ENCODE results near the gene ANKRD27.
"Not testable (repeated sequence)": the region's sequence is repeated elsewhere in the genome, so short reads cannot be mapped to it uniquely, and the experiment has no call there.

Gene ANKRD27

GRCh38 chr19:32674931-32675719 lies at the start of gene ANKRD27:
TSS of gene ANKRD27 (minus strand) at chr19:32675180. CDS start at chr19:32659015, 16,165 bp downstream.
- peak; percentile 97 for DNase-seq

GRCh38 chr19:32720936-32721250 lies 45.9 kb upstream of the ANKRD27 start:
- DNase-seq: no peak

- no peak for DNase-seq
Measured at GRCh38 chr19:32720216-32720935, 45.4 kb upstream of the ANKRD27 start.

GRCh38 chr19:32719611-32720059 lies 44.7 kb upstream of the ANKRD27 start, which contains the start of gene TDRD12:
TSS of gene TDRD12 (plus strand) at chr19:32719767. CDS start at chr19:32720073, 306 bp downstream.
- no peak for DNase-seq

- DNase-seq: no peak
Measured at GRCh38 chr19:32718286-32718685, 43.3 kb upstream of the ANKRD27 start.

DNA sequence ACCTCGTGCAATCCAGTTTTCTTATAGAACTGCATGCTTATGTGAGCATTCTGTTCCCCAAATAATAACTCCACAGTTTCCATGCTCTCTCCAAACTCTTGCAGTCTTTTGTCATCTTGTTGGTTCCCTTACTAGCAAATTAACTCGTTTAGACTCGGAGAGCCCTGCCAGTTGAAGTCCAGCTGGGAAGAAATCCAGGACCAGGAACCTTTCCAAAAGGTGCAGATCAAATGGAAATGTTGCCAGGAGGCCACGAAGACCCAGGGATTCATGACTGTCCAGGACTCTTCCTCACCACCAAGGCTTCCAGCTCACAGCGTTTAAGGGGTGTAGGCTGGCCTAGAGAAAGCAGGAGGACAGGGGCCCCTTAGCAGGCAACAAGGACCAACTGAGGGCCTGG lies 42.5 kb upstream of the ANKRD27 start:
- DNase-seq: no peak

DNA sequence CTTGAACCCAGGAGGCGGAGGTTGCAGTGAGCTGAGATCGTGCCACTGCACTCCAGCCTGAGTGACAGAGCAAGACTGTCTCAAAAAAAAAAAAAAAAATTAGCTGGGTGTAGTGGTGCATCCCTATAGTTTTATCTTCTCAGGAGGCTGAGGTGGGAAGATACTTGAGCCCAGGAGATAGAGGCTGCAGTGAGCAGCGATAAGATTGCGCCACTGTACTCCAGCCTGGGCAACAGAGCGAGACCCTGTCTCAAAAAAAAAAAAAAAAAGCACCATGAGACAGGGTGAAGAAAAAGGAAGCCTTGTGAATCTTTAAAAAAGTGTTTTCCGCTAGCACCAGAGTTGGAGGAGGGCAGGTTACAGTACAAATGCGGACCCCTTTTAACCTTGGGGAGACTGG lies 41.2 kb upstream of the ANKRD27 start:
- not testable (repeated sequence) for DNase-seq

DNA sequence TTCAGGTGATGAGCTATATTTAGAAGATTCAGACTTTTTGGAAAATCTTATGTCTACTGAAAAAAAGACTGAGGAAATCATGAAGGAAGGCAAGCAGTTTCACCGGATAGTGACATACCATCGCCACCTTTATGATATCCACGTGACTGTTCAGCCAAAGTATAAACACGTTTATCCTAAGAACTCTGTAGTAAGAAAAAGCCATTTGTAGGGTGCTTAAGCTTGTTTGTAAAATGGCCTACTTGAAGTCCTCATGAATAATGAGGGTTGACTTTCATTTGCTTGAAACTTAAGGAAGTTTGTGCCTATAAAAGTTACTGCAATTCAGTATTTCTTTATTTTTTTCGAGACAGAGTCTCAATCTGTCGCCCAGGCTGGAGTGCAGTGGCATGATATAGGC lies 36.8 kb upstream of the ANKRD27 start:
- no peak for DNase-seq

GRCh38 chr19:32709032-32709431 lies 34.1 kb upstream of the ANKRD27 start:
- no peak for DNase-seq

- DNase-seq: no peak
Measured at GRCh38 chr19:32708457-32708856, 33.5 kb upstream of the ANKRD27 start.

- not testable (repeated sequence) for DNase-seq
Measured at GRCh38 chr19:32704006-32704405, 29.0 kb upstream of the ANKRD27 start.

DNA sequence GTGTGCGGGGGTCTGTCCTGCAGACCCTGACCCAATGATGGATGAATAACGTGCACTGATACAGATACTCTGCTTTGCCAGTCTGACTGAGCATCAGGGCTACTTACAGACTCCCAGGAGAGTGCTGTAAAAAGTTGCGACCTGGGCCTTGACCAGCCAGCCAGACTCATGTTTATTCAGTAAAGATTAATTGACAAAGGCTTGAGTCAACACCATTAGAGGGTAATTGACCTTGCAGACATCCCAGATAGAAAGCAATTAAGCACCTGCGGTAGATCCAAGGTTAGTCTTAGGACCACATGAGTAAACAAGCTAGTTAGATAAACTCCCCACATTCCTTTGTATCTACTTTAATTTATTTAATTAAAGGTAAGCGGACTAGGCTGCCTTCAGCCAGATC lies 27.0 kb upstream of the ANKRD27 start:
- peak; percentile 68 for DNase-seq

DNA sequence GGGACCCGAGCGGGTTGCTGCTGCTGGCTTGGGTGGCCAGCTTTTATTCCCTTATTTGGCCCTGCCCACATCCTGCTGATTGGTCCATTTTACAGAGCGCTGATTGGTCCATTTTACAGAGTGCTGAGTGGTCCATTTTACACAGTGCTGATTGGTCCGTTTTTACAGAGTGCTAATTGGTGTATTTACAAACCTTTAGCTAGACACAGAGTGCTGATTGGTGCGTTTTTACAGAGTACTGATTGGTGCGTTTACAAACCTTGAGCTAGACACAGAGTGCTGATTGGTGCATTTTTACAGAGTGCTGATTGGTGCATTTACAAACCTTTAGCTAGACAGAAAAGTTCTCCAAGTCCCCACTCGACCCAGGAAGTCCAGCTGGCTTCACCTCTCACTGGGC lies 25.1 kb upstream of the ANKRD27 start:
- DNase-seq: not testable (repeated sequence)

DNA sequence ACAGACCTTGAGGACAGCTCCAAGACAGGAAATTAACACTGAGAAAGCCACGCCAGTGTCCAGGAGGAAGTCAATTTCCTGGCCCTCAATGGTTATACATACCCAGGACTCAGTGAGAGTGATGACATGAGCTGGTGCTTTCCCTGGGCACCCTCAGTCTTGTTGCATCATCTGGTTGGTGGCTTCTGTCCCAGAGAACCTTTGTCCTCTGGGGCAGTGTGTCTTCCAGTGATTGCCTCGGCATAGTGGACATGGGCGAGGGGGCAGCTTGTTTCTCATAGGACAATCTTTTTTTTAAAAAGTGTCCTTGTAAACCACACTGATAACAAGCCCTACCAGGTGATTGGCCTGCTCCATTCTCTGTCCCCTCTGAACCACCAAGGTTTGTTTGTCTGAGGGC lies 21.8 kb upstream of the ANKRD27 start:
- DNase-seq: not testable (repeated sequence)

GRCh38 chr19:32695506-32695905 lies 20.5 kb upstream of the ANKRD27 start:
- not testable (repeated sequence) for DNase-seq

GRCh38 chr19:32694851-32695250 lies 19.9 kb upstream of the ANKRD27 start:
- not testable (repeated sequence) for DNase-seq

GRCh38 chr19:32694316-32694715 lies 19.3 kb upstream of the ANKRD27 start:
- DNase-seq: peak; percentile 51

- DNase-seq: not testable (repeated sequence)
Measured at GRCh38 chr19:32693151-32694108, 18.4 kb upstream of the ANKRD27 start.

DNA sequence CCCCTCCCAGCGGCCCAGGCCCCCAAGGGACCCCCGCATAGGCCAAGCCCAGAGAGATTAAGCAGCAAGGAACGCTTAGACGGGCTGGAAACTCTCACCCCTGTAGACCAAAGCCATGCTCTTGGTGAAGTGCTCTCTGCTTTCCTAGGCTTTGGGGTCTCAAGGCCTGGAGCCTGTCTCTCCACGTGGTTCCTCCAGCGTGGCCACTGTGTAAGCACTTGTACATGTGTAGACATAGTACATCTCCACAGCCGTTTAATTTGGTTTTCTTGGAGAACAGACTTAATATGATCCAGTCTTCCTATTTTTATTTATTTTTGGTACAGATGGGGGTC lies 17.7 kb upstream of the ANKRD27 start:
- DNase-seq: no peak

GRCh38 chr19:32691952-32692726 lies 17.2 kb upstream of the ANKRD27 start:
- DNase-seq: no peak

GRCh38 chr19:32691291-32691951 lies 16.4 kb upstream of the ANKRD27 start, which contains the start of gene NUDT19:
TSS of gene NUDT19 (plus strand) at chr19:32691821. CDS start at chr19:32691961, 140 bp downstream.
- DNase-seq: peak; percentile 77

DNA sequence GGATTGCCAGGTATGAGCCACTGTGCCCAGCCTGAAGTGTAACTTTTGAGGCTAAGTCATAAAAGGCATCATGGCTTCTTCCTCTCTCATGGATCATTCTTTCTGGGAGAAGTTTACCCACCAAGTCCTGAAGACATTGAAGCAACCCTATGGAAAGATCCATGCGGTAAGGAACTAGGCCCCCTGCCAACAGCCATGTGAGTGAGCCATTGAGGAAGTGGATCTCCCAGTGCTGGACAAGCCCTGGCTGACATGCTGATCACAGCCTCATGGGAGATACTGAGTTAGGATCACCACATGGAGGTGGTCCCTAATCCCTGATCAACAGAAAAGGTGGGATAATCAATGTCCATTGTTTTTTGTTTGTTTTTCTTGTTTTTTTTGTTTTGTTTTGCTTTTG lies 13.3 kb upstream of the ANKRD27 start:
- DNase-seq: no peak
